Ishikawa (cell line): ENCODE measurements around the gene APBB2.

Source experiments
- CEBPB ChIP-seq: IDR thresholded peaks from 2 replicates; pipeline ENCODE4 v1.6.1; 2012
- CREB1 ChIP-seq: IDR thresholded peaks from 2 replicates; pipeline ENCODE4 v1.6.1; 2012; ENCODE audit warnings: low read depth
- EGR1 ChIP-seq: IDR thresholded peaks from 2 replicates; pipeline ENCODE4 v1.6.1; 2012
- EP300 ChIP-seq: IDR thresholded peaks from 2 replicates; pipeline ENCODE4 v1.6.1; 2012; ENCODE audit warnings: borderline replicate concordance
- FOXM1 ChIP-seq: IDR thresholded peaks from 2 replicates; pipeline ENCODE4 v1.6.1; 2012; ENCODE audit warnings: low read depth, borderline replicate concordance
- NFIC ChIP-seq: IDR thresholded peaks from 2 replicates; pipeline ENCODE4 v1.6.1; 2012
- RAD21 ChIP-seq: IDR thresholded peaks from 2 replicates; pipeline ENCODE4 v1.6.1; 2012; ENCODE audit warnings: low read depth
- TAF1 ChIP-seq: IDR thresholded peaks from 2 replicates; pipeline ENCODE4 v1.6.1; 2012; ENCODE audit warnings: low read depth, mild to moderate bottlenecking
- TCF12 ChIP-seq: IDR thresholded peaks from 2 replicates; pipeline ENCODE4 v1.6.1; 2012; ENCODE audit warnings: low read depth
- TEAD4 ChIP-seq: IDR thresholded peaks from 2 replicates; pipeline ENCODE4 v1.6.1; 2012
- YY1 ChIP-seq: IDR thresholded peaks from 2 replicates; pipeline ENCODE4 v1.6.1; 2012; ENCODE audit warnings: low read depth
- TF ChIP-seq, protein P1 (sequence below): IDR thresholded peaks from 2 replicates; pipeline ENCODE4 v1.6.1; 2012
- TF ChIP-seq, protein P2 (sequence below): IDR thresholded peaks from 2 replicates; pipeline ENCODE4 v1.6.1; 2012; ENCODE audit warnings: low read depth, mild to moderate bottlenecking

DNA sequence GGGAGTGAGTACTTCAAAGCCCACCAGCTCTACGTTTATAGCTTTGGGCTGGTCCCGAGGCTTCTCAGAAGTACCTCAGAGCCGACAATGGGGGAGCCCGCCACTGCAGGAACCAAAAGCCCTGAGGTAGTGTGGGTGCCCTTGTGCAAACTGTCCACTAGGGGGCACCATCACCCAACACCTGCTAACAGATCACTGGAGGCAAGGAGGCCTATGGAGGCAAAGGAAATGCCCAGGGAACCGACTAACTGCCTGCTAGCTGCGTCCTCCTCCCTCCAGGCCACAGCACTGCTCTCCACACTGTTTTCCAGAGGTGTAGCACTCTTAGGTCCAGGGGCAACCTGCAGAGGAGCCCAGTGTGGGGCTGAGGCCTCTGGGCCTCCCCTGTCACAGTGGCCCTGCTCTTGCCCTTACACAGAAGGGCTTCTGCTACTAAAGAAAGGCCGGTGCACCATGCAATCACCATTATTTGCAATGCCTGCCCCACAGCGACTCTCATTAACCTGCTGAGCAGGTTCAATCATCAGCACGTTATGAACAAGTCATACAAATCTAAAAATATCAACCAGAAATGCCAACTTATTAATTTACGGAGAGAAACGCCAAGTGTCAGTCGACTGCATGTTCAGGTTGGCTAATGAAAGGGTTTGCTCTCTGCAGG is 305.5 kb downstream of the APBB2 start:
- TF ChIP-seq, protein P1, sequence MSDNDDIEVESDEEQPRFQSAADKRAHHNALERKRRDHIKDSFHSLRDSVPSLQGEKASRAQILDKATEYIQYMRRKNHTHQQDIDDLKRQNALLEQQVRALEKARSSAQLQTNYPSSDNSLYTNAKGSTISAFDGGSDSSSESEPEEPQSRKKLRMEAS: peak; percentile 11
- TF ChIP-seq, protein P2, sequence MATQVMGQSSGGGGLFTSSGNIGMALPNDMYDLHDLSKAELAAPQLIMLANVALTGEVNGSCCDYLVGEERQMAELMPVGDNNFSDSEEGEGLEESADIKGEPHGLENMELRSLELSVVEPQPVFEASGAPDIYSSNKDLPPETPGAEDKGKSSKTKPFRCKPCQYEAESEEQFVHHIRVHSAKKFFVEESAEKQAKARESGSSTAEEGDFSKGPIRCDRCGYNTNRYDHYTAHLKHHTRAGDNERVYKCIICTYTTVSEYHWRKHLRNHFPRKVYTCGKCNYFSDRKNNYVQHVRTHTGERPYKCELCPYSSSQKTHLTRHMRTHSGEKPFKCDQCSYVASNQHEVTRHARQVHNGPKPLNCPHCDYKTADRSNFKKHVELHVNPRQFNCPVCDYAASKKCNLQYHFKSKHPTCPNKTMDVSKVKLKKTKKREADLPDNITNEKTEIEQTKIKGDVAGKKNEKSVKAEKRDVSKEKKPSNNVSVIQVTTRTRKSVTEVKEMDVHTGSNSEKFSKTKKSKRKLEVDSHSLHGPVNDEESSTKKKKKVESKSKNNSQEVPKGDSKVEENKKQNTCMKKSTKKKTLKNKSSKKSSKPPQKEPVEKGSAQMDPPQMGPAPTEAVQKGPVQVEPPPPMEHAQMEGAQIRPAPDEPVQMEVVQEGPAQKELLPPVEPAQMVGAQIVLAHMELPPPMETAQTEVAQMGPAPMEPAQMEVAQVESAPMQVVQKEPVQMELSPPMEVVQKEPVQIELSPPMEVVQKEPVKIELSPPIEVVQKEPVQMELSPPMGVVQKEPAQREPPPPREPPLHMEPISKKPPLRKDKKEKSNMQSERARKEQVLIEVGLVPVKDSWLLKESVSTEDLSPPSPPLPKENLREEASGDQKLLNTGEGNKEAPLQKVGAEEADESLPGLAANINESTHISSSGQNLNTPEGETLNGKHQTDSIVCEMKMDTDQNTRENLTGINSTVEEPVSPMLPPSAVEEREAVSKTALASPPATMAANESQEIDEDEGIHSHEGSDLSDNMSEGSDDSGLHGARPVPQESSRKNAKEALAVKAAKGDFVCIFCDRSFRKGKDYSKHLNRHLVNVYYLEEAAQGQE: no peak
- TF ChIP-seq CEBPB (no peak), EGR1 (no peak), CREB1 (no peak), RAD21 (peak; percentile 79), NFIC (no peak), TEAD4 (no peak), FOXM1 (no peak), TAF1 (no peak), YY1 (0 out of 2 replicates have a peak, but pooled peaks have one; percentile 48), EP300 (no peak), TCF12 (no peak)
